Keratinocyte (primary cell): ENCODE results near the gene TJP3. TPM values are rescaled to one million over a fixed set of nuclear protein-coding genes. Genes with fewer than 3 reads are reported as not detected.

Source experiments
- DNase-seq: peaks from one replicate; pipeline ENCODE4 v3.0.0-alpha.2; 2011; ENCODE audit warnings: low read depth, missing footprints, low spot score
- FAIRE-seq: peaks from 2 replicates; lab custom pipeline; 2011; peaks lifted over from hg19 to GRCh38; lab: Jason Lieb, UNC
- H2AFZ ChIP-seq: 2 replicates; pipeline ENCODE4 v1.6.0; 2012; ENCODE audit warnings: low read length, control low read depth, inconsistent platforms; ENCODE audit not compliant: control insufficient read depth
- H3K27ac ChIP-seq: 2 replicates; pipeline ENCODE4 v1.5.1; 2011; ENCODE audit warnings: low read length; ENCODE audit not compliant: control insufficient read depth, insufficient read depth
- H3K27me3 ChIP-seq: 3 replicates; pipeline ENCODE4 v1.6.0; 2011; ENCODE audit warnings: low read length; ENCODE audit not compliant: control insufficient read depth, insufficient read depth; ENCODE audit errors: extremely low read depth
- H3K36me3 ChIP-seq, 2 experiments: 2 replicates in 1 of 2; 3 replicates in 1 of 2; pipeline ENCODE4 v1.5.1; 2011; ENCODE audit warnings: low read length in 2 of 2, mild to moderate bottlenecking in 1 of 2; ENCODE audit not compliant: control insufficient read depth in 2 of 2, insufficient read depth in 2 of 2; ENCODE audit errors: extremely low read depth in 1 of 2
- H3K4me1 ChIP-seq: 3 replicates; pipeline ENCODE4 v1.5.1; 2011; ENCODE audit warnings: low read length; ENCODE audit not compliant: control insufficient read depth, insufficient read depth; ENCODE audit errors: extremely low read depth
- H3K4me2 ChIP-seq: 3 replicates; pipeline ENCODE4 v1.6.0; 2011; ENCODE audit warnings: low read depth, low read length; ENCODE audit not compliant: control insufficient read depth, insufficient read depth; ENCODE audit errors: extremely low read depth
- H3K4me3 ChIP-seq, 3 experiments: fragments of 200-600 bp in 1 of 3; sonication (generic) in 1 of 3; 2 replicates in 2 of 3; 3 replicates in 1 of 3; pipeline ENCODE4 v1.5.1; 2011 to 2016; ENCODE audit warnings: low read length in 3 of 3, mild to moderate bottlenecking in 3 of 3, control low read depth in 2 of 3, inconsistent platforms in 1 of 3, low read depth in 1 of 3, mixed read lengths in 1 of 3, mixed run types in 1 of 3, moderate library complexity in 1 of 3; ENCODE audit not compliant: control insufficient read depth in 2 of 3, insufficient read depth in 2 of 3; ENCODE audit errors: extremely low read depth in 1 of 3
- H3K79me2 ChIP-seq: 2 replicates; pipeline ENCODE4 v1.6.0; 2012; ENCODE audit warnings: low read length; ENCODE audit not compliant: control insufficient read depth, insufficient read depth
- H3K9ac ChIP-seq: 3 replicates; pipeline ENCODE4 v1.6.0; 2011; ENCODE audit warnings: low read length; ENCODE audit not compliant: control insufficient read depth, insufficient read depth; ENCODE audit errors: extremely low read depth
- H3K9me1 ChIP-seq: 3 replicates; pipeline ENCODE4 v1.6.0; 2011; ENCODE audit warnings: low read length; ENCODE audit not compliant: control insufficient read depth, insufficient read depth; ENCODE audit errors: extremely low read depth
- H3K9me3 ChIP-seq: 2 replicates; pipeline ENCODE4 v1.5.1; 2012; ENCODE audit warnings: low read depth, low read length; ENCODE audit not compliant: control insufficient read depth
- H4K20me1 ChIP-seq: 3 replicates; pipeline ENCODE4 v1.6.0; 2011; ENCODE audit warnings: low read length; ENCODE audit not compliant: control insufficient read depth, insufficient read depth; ENCODE audit errors: extremely low read depth
- EZH2 ChIP-seq: IDR thresholded peaks from one replicate; pipeline ENCODE4 v1.6.1; 2012; ENCODE audit warnings: inconsistent platforms, mild to moderate bottlenecking, low read length, moderate library complexity
- dilution Hi-C: fragments of 300-500 bp; cut with MboI; formaldehyde crosslinking; loops from one replicate; pipeline ENCODE4 v1.7.0; 2020; ENCODE audit warnings: low sequenced_read_pairs; ENCODE audit not compliant: extremely low pct_ligation_motif_present
- polyA plus RNA-seq, 5 experiments: library from polyadenylated mRNA; depleted of rRNA in 3 of 5; stranded (reverse) in 3 of 5; stranded (forward) in 1 of 5; unstranded in 1 of 5; fragments of >200 nt; gene quantifications; 1 replicate in 1 of 5; 2 replicates in 3 of 5; 3 replicates in 1 of 5; pipeline versions ENCODE4 v1.2.1 to v1.2.3, GENCODE V29; 2011 to 2012; ENCODE audit warnings: missing spikeins in 2 of 5, low read depth in 1 of 5, low replicate concordance in 1 of 5
- TF ChIP-seq, protein P1 (sequence below), 3 experiments: IDR thresholded peaks in 1 of 3; conservative IDR thresholded peaks in 1 of 3; optimal IDR thresholded peaks in 1 of 3; 2 replicates in 2 of 3; 3 replicates in 1 of 3; pipeline versions ENCODE3 to v1.5.1; 2011; ENCODE audit warnings: low read length in 3 of 3, mild to moderate bottlenecking in 3 of 3, moderate library complexity in 2 of 3, control low read depth in 1 of 3, inconsistent platforms in 1 of 3; ENCODE audit not compliant: insufficient read depth in 2 of 3; ENCODE audit errors: extremely low read depth in 1 of 3

Gene TJP3
- polyA plus RNA-seq, 1 donor (not counting 4 experiments of a cell fraction or from before 2014, with no cell fraction given): 0.08 TPM

DNA sequence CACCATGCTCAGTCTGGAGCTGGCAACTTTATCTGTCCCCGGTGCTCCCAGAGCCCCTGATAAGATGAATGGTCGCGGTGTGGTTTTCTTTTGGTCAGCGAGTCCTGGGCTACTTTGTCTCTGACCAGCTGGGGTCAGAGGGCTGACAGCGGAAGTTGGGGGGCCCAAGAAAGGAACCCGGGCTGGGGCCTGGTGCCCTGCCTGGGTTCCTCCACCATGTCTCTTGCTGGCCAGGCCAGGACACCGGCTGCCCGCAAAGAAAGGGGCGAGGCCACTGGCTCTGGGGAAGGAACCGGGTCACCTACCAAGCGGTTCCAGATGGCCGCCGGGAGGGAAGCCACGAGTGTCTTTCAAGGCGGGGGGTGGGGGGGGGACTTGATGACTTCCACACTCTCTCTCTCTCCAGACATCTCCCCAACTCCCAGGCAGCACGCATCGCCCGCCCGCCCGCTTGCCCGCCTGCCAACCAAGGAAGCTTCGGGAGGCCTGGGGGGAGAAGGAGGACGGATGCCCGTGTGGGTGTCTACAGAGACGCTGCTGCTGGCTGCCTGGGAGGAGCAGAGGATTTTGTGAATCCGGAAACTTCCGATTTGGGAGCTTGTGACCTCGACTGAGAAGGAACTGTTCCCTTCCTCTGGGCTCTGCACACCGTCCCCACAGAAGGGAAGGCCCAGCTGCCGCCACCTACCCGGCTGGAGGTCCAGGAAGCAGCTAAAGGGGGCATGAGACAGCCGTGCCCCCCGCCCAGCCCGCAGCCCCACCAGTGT lies 9.0 kb upstream of the TJP3 start:
- Histone ChIP-seq H3K9me3 (no peaks in the 10 kb centered on the region), H3K27ac (peak overlapping the region; percentile 31), H3K4me1 (peaks cover 3% of the 10 kb centered on the region), H3K9me1 (no peaks in the 10 kb centered on the region), H2AFZ (peak overlapping the region; percentile 36), H3K27me3 (no peaks in the 10 kb centered on the region), H3K36me3 (peaks cover 0 to 2% of the 10 kb centered on the region in 2 experiments), H3K4me2 (peak overlapping the region; percentile 95), H3K79me2 (peaks cover 42% of the 10 kb centered on the region), H4K20me1 (peaks cover 3% of the 10 kb centered on the region), H3K9ac (peak overlapping the region; percentile 80), H3K4me3 (peak overlapping the region; percentile 73 to 83 (median 74))
- TF ChIP-seq, protein P1, sequence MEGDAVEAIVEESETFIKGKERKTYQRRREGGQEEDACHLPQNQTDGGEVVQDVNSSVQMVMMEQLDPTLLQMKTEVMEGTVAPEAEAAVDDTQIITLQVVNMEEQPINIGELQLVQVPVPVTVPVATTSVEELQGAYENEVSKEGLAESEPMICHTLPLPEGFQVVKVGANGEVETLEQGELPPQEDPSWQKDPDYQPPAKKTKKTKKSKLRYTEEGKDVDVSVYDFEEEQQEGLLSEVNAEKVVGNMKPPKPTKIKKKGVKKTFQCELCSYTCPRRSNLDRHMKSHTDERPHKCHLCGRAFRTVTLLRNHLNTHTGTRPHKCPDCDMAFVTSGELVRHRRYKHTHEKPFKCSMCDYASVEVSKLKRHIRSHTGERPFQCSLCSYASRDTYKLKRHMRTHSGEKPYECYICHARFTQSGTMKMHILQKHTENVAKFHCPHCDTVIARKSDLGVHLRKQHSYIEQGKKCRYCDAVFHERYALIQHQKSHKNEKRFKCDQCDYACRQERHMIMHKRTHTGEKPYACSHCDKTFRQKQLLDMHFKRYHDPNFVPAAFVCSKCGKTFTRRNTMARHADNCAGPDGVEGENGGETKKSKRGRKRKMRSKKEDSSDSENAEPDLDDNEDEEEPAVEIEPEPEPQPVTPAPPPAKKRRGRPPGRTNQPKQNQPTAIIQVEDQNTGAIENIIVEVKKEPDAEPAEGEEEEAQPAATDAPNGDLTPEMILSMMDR (optimal IDR thresholded peaks at IDR 0.05 in 1 of 3, IDR thresholded peaks at IDR 0.05 in 1 of 3, conservative IDR thresholded peaks at IDR 0.05 in 1 of 3; ENCODE audit: extremely low read depth in 1 of 3, insufficient read depth in 2 of 3, low read length in 3 of 3): peak in 1 of 3 experiments; percentile 9
- no peak for TF ChIP-seq EZH2
- no peak for DNase-seq
- FAIRE-seq: no peak
- dilution Hi-C loops: no loop called here

DNA sequence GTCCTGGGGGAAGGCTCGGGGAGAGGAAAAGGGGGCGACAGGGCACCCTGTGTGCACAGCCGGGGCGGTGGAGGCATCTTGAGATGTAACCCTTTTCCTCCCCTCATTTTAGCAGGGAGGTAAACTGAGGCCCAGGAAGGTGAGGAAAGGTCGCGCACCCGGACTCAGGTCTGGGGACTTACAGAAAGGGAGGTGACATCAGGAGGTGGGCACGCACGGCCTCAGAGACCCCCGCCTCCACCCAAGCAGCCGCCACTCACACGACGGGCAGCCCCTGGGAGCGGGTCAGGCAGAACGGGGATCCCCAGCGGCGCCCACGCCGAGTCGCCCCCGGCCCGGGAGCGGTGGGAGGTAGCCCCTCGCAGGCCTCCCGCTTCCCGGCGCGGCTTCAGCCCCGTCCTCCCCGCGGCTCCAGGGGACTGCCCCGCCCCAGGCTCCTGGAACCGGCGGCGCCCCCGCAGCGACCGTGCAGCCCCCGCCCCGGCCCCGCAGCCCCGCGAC lies 8.4 kb upstream of the TJP3 start:
- Histone ChIP-seq H2AFZ (peak overlapping the region; percentile 36), H3K4me1 (peaks cover 3% of the 10 kb centered on the region), H3K36me3 (peaks cover 0 to 2% of the 10 kb centered on the region in 2 experiments), H3K9me1 (no peaks in the 10 kb centered on the region), H3K27ac (peak overlapping the region; percentile 31), H3K9me3 (no peaks in the 10 kb centered on the region), H4K20me1 (peaks cover 3% of the 10 kb centered on the region), H3K4me2 (peak overlapping the region; percentile 95), H3K27me3 (no peaks in the 10 kb centered on the region), H3K79me2 (peaks cover 36% of the 10 kb centered on the region), H3K4me3 (peak overlapping the region; percentile 73 to 83 (median 74)), H3K9ac (peak overlapping the region; percentile 80)
- DNase-seq: no peak
- TF ChIP-seq EZH2: no peak
- TF ChIP-seq, protein P1 (optimal IDR thresholded peaks at IDR 0.05 in 1 of 3, IDR thresholded peaks at IDR 0.05 in 1 of 3, conservative IDR thresholded peaks at IDR 0.05 in 1 of 3; ENCODE audit: extremely low read depth in 1 of 3, insufficient read depth in 2 of 3, low read length in 3 of 3): no peak
- no peak for FAIRE-seq
- dilution Hi-C loops: no loop called here
